ENCODE results near the gene ICAM5.
A peak's percentile ranks its signal among the peaks of the same experiment; 100 is the strongest.
"Not testable (repeated sequence)": the region's sequence is repeated elsewhere in the genome, so short reads cannot be mapped to it uniquely, and the experiment has no call there.

Gene ICAM5

DNA sequence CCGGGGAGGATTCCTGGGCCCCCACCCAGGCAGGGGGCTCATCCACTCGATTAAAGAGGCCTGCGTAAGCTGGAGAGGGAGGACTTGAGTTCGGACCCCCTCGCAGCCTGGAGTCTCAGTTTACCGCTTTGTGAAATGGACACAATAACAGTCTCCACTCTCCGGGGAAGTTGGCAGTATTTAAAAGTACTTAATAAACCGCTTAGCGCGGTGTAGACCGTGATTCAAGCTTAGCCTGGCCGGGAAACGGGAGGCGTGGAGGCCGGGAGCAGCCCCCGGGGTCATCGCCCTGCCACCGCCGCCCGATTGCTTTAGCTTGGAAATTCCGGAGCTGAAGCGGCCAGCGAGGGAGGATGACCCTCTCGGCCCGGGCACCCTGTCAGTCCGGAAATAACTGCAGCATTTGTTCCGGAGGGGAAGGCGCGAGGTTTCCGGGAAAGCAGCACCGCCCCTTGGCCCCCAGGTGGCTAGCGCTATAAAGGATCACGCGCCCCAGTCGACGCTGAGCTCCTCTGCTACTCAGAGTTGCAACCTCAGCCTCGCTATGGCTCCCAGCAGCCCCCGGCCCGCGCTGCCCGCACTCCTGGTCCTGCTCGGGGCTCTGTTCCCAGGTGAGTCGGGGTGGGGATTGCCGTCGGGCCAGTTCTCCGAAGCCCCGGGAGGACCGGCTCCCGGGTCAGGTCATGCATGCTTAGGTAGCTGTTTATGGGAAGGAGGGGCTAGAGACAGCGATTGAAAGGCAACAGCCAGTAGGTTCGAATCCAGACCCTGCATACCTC, 18.9 kb upstream of the ICAM5 start, which contains the start of gene ICAM1:
Gene ICAM1, plus strand, starts transcription at position 505 of the 779 bp plus-strand sequence. Its CDS starts 40 bp downstream, at position 545.
- peak; percentile 95 for DNase-seq

DNA sequence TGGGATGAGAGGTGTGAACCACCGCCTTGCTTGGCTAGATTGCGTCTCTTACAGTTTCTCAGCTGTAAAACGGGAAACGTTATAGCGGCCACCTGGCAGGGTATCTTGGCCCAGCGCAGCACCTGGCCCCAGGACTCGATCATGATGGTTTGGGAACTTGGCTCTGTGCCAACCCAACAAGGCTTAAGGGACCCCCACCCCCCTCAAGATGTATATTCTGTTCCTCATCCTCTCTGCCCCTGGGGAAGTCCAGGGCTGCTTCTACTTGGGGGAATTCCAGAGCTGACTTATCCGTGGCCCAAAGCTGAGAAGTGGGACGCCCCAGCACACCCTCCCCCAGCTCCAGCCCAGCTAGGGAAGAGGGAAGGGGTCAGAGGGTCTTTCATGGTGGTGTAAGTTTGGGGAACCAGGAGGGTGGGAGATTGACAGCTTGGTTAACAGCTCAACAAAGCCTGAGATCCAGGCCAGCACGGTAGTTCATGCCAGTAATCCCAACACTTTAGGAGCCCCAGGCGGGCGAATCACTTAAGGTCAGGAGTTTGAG, 18.1 kb upstream of the ICAM5 start:
- peak; percentile 43 for DNase-seq

DNA sequence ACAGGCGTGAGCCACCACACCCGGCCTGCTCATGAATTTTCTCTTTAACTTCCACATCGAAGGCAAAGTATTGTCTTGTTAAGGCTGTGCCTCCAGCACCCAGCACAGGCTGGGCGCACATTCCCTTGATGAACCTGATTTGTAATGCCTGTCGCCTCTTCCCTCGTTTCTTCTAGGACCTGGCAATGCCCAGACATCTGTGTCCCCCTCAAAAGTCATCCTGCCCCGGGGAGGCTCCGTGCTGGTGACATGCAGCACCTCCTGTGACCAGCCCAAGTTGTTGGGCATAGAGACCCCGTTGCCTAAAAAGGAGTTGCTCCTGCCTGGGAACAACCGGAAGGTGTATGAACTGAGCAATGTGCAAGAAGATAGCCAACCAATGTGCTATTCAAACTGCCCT, 15.2 kb upstream of the ICAM5 start:
- DNase-seq, result no peak

- no peak for DNase-seq
Observed at GRCh38 chr19:10277795-10278589, 11.8 kb upstream of the ICAM5 start.

- no peak for DNase-seq
Observed at GRCh38 chr19:10278935-10279334, 10.8 kb upstream of the ICAM5 start.

DNA sequence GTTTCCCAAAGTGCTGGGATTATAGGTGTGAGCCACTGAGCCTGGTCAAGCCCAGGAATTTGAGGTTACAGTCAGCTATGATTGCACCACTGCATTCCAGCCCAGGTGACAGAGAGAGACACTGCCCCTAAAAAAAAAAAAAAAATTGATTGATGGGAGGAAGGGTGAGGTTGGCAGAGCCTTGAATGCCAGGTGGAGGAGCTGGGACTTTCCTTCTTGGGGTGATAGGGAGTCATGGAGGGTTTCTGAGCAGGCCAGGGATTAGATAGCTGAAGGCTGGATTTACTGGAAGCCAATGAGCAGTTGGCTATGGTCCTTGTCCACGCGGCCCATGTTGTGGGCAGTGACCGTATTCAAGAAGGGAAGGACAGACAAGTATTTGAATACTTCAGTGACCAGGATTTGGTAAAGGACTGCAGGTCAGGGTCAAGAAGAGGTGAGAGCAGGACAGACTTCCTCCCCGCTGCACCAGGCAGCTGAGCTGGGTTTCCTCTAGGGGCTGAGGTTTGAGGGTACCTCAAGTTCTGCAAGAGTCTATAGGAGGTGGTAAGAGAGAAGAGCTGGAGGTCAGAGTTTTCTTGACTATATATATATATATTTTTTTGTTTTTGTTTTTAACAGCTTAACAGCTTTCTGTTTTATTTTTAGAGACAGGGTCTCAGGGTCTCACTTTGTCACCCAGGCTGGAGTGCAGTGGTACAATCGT, 9.9 kb upstream of the ICAM5 start:
- DNase-seq, result no peak

DNA sequence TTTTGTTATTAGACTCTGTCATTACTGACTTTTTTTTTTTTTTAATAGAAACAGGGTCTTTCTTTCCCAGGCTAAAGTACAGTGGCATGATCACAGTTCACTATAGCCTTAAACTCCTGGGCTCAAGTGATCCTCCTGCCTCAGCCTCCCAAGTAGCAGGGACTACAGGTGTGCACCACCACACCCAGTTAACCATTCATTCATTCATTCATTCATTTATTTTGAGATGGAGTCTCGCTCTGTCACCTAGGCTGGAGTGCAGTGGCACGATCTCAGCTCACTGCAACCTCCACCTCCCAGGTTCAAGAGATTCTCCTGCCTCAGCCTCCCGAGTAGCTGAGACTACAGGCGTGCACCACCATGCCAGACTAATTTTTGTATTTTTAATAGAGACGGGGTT, 7.7 kb upstream of the ICAM5 start:
- not testable (repeated sequence) for DNase-seq

GRCh38 chr19:10283301-10284064, 6.3 kb upstream of the ICAM5 start:
- peak; percentile 44 for DNase-seq

GRCh38 chr19:10284065-10284959, 5.4 kb upstream of the ICAM5 start:
- no peak for DNase-seq

- no peak for DNase-seq
Observed at GRCh38 chr19:10284960-10285278, 4.8 kb upstream of the ICAM5 start.

DNA sequence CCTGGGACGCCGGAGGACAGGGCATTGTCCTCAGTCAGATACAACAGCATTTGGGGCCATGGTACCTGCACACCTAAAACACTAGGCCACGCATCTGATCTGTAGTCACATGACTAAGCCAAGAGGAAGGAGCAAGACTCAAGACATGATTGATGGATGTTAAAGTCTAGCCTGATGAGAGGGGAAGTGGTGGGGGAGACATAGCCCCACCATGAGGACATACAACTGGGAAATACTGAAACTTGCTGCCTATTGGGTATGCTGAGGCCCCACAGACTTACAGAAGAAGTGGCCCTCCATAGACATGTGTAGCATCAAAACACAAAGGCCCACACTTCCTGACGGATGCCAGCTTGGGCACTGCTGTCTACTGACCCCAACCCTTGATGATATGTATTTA, 4.4 kb upstream of the ICAM5 start:
- no peak for DNase-seq

DNA sequence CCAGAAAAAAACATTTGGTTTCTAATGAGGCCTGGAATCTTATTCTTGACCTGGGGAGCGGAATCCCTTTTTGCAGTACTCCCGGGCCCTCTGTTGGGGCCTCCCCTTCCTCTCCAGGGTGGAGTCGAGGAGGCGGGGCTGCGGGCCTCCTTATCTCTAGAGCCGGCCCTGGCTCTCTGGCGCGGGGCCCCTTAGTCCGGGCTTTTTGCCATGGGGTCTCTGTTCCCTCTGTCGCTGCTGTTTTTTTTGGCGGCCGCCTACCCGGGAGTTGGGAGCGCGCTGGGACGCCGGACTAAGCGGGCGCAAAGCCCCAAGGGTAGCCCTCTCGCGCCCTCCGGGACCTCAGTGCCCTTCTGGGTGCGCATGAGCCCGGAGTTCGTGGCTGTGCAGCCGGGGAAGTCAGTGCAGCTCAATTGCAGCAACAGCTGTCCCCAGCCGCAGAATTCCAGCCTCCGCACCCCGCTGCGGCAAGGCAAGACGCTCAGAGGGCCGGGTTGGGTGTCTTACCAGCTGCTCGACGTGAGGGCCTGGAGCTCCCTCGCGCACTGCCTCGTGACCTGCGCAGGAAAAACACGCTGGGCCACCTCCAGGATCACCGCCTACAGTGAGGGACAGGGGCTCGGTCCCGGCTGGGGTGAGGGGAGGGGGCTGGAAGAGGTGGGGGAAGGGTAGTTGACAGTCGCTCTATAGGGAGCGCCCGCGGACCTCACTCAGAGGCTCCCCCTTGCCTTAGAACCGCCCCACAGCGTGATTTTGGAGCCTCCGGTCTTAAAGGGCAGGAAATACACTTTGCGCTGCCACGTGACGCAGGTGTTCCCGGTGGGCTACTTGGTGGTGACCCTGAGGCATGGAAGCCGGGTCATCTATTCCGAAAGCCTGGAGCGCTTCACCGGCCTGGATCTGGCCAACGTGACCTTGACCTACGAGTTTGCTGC, 2.7 kb upstream of the ICAM5 start, which contains the start of gene ICAM4:
Gene ICAM4, plus strand, starts transcription at position 153 of the 935 bp plus-strand sequence. Its CDS starts 58 bp downstream, at position 211.
- DNase-seq, result peak; percentile 55

- DNase-seq, result peak; percentile 65
Observed at GRCh38 chr19:10288662-10289166, 1.0 kb upstream of the ICAM5 start.

DNA sequence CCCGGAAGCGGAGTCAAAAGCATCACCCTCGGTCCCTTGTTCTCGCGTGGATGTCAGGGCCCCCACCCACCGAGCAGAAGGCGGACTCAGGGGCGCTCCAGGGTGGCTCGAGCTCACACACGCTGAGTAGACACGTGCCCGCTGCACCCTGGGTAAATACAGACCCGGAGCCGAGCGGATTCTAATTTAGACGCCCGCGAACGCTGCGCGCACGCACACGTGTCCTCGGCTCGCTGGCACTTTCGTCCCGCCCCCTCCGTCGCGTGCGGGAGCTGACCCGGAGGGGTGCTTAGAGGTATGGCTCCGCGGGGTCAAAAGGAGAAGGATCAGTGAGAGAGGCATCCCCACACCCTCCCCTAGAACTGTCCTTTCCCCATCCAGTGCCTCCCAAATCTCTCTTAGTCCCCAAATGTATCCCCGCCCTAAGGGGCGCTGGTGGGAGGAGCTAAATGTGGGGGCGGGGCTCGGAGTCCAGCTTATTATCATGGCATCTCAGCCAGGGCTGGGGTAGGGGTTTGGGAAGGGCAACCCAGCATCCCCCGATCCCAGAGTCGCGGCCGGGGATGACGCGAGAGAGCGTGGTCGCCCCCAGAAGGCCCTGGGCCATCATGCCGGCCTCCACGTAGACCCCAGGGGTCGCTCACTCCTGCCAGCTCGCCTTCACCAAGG, 451 bp upstream of the ICAM5 start:
- peak; percentile 75 for DNase-seq

DNA sequence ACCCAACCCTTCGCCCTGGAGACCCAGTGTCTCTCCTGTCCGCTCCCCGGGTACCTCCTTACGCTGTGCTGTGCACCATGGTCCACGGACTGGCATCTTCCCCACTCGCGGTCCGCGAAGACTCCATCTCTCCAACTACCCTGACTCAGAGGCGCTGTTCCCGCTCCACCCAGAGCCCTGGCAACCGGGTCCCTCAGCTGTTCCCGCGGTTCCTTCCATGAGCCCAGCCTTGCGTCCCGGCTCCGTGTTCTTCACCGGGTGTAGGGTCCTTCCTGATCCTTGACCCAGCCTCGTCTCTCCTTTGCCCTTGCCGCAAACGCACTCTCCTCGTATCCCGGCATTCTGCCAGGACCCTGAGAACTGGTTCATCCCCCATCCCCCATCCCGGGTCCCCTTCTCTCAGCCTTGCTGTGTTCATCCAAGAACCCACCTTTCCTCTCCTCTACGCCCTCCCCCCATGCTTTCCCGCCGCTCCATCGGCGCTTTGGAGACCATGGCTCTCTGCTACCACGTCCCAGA, 664 bp downstream of the ICAM5 start:
- DNase-seq, result no peak

- DNase-seq, result peak; percentile 57
Observed at GRCh38 chr19:10290876-10291553, 1.3 kb downstream of the ICAM5 start.

- no peak for DNase-seq
Observed at GRCh38 chr19:10291554-10292205, 1.9 kb downstream of the ICAM5 start.

Data from NCI-H226 (cell line).